SU-DHL-6 (cell line): ENCODE data around the gene GPR143.

Source experiments
- H2AFZ ChIP-seq: fragments of 200-600 bp; sonication (generic); 2 replicates; pipeline ENCODE4 v1.6.1; 2014; ENCODE audit warnings: low read depth, mild to moderate bottlenecking, moderate library complexity, mixed read lengths, antibody characterized with exemption, low read length; ENCODE audit not compliant: severe bottlenecking
- H3F3A ChIP-seq: fragments of 200-600 bp; shearing (Covaris generic); 2 replicates; pipeline ENCODE4 v1.6.0; 2016; ENCODE audit warnings: antibody characterized with exemption, mild to moderate bottlenecking; ENCODE audit not compliant: insufficient read depth
- H3K27ac ChIP-seq: fragments of 200-600 bp; sonication (generic); 2 replicates; pipeline ENCODE4 v1.5.1; 2016; ENCODE audit warnings: low read depth, mild to moderate bottlenecking, low read length, moderate library complexity, mixed read lengths
- H3K27me3 ChIP-seq: fragments of 200-600 bp; sonication (generic), shearing (Covaris generic); 2 replicates; pipeline ENCODE4 v1.6.0; 2014; ENCODE audit warnings: mild to moderate bottlenecking, low read length
- H3K36me3 ChIP-seq: fragments of 200-600 bp; sonication (generic); 2 replicates; pipeline ENCODE4 v1.6.1; 2014; ENCODE audit warnings: mild to moderate bottlenecking, low read length, mixed read lengths
- H3K4me2 ChIP-seq: fragments of 300-600, 200-600 bp; shearing (Covaris generic), sonication (generic); 2 replicates; pipeline ENCODE4 v1.6.0; 2014; ENCODE audit warnings: low read length, low read depth, mild to moderate bottlenecking; ENCODE audit not compliant: poor library complexity, severe bottlenecking
- H3K4me3 ChIP-seq: fragments of 200-600 bp; sonication (generic); 2 replicates; pipeline ENCODE4 v1.5.1; 2014; ENCODE audit warnings: antibody characterized with exemption, low read length, mild to moderate bottlenecking, mixed read lengths; ENCODE audit not compliant: insufficient read depth, poor library complexity, severe bottlenecking
- H3K79me2 ChIP-seq: fragments of 200-600 bp; sonication (generic); 2 replicates; pipeline ENCODE4 v1.6.1; 2014; ENCODE audit warnings: mild to moderate bottlenecking, low read length, moderate library complexity; ENCODE audit not compliant: insufficient read depth
- H3K9ac ChIP-seq: fragments of 200-600 bp; sonication (generic); 2 replicates; pipeline ENCODE4 v1.7.0; 2014; ENCODE audit warnings: mild to moderate bottlenecking, low read length
- H3K9me2 ChIP-seq: fragments of 200-600 bp; sonication (generic); replicated peaks from 2 replicates; pipeline ENCODE4 v1.6.1; 2014; ENCODE audit warnings: low read length; ENCODE audit not compliant: insufficient read depth
- H3K9me3 ChIP-seq: fragments of 200-600 bp; sonication (generic); 2 replicates; pipeline ENCODE4 v1.6.1; 2014; ENCODE audit warnings: low read length, mixed read lengths; ENCODE audit not compliant: insufficient read depth
- H4K20me1 ChIP-seq: fragments of 200-600 bp; sonication (generic); 2 replicates; pipeline ENCODE4 v1.6.1; 2014; ENCODE audit warnings: low read depth, mild to moderate bottlenecking, antibody characterized with exemption, low read length, moderate library complexity, mixed read lengths
- EZH2phosphoT487 ChIP-seq: fragments of 200-600 bp; sonication (generic), shearing (Covaris generic); conservative IDR thresholded peaks from 2 replicates; pipeline ENCODE4 v1.6.1; 2018; ENCODE audit warnings: mild to moderate bottlenecking, antibody characterized with exemption, low read length, moderate library complexity, mixed read lengths
- TF ChIP-seq, protein P1 (sequence below): fragments of 200-600 bp; sonication (generic); IDR thresholded peaks from one replicate; pipeline ENCODE4 v1.5.1; 2017; ENCODE audit warnings: antibody characterized with exemption, mild to moderate bottlenecking, low read length, moderate library complexity; ENCODE audit not compliant: insufficient read depth, poor library complexity, severe bottlenecking

GPR143 gene

DNA sequence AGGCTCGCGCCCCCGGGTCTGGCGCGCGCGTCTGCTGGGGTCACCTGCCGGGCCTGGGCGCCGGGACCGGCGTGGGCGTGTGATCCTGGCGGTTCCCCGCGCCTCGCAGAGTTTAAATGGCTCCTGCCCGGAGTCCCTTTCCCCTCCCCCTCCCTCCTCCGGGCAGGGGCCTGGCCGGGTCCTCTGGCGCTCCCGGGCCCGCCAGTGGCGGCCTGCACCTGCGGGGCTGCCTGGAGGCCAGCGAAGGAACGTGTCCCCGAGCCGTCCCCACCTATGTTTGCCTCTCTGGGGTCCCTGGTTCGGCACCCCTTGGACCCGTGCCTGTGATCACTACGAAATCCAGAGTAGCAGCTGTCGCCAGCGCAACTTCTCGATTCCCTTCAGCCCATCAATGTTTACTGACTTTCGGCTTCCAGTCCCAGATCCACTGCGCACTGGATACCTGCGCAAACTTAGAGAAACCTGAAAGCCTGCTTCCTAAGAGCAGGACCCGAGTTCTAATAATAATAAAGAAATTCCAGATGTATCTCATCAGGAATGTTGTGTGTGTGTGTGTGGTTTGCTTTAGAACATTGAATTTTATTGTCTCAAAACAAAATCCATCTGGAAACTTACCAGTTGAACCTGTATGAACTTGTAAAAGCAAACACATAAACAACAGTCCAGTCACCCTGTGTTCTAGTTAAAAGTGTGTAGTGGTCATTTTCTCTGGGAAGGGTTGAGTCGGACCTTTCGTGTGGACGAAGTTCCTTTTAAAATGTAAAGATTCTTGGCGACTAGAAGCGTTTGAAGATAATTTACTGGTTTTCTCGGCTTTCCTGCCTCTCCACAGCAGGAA, 21.4 kb upstream of the GPR143 start:
- peak overlapping the region; percentile 17 for H3K4me2 ChIP-seq
- H3F3A ChIP-seq: no peaks in the 10 kb centered on the region
- no peak overlapping the region for H3K9ac ChIP-seq

DNA sequence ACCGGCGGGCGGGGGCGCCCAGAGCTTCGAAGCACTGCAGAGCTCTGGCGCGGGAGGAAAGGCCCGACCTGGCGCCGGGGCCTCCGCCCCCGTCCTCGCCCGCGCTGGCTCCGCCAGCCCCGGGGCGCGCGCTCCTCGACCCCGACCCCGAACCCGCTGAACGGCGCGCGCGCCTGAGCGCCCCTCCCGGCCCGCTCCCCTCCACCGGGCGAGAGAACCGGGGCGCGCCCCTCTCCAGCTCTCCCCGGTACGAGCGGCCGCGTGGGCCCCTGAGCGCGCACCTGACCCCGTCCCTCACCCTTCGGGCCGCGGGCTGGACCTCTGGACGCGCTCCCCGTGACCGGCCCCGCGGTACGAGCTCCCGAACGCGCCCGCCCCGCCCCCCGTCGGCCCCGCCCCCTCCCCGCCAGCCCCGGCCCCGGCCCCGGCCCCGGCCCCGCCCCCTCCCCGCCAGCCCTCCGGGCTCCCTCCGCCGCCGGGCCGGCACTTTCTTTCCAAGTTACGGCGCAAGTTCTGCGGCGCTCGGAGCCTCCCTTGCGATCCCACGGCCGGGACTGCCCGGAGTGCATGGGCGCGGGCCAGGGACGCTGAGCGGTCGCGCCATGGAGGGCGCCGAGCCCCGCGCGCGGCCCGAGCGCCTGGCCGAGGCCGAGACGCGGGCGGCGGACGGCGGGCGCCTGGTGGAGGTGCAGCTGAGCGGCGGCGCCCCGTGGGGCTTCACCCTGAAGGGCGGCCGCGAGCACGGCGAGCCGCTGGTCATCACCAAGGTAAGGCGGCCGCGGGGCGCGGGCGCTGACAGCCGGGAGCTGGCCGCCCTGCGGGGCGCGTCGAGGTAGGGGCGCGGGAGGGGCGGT, 20.5 kb upstream of the GPR143 start, which contains the start of gene SHROOM2:
SHROOM2 (plus strand) TSS at position 486 of the 854 bp plus-strand sequence; CDS start at position 603, 117 bp downstream.
- H3K4me3 ChIP-seq: no peak within 1 kb of the TSS
- TF ChIP-seq EZH2phosphoT487: no peak
- H3K4me2 ChIP-seq: peak within 1 kb of the TSS; percentile 17
- H3K36me3 ChIP-seq: no peaks in the 10 kb centered on the region
- H3K79me2 ChIP-seq: no peaks in the 10 kb centered on the region
- H2AFZ ChIP-seq: no peak within 1 kb of the TSS
- no peak within 1 kb of the TSS for H3K9ac ChIP-seq
- no peaks in the 10 kb centered on the region for H4K20me1 ChIP-seq
- H3K27ac ChIP-seq: no peak within 1 kb of the TSS
- H3K27me3 ChIP-seq: no peaks in the 10 kb centered on the region
- no peaks in the 10 kb centered on the region for H3K9me2 ChIP-seq
- H3F3A ChIP-seq: no peaks in the 10 kb centered on the region
- no peaks in the 10 kb centered on the region for H3K9me3 ChIP-seq

More for the DNA sequence above, 21.4 kb upstream of the GPR143 start:
- Histone ChIP-seq H4K20me1 (no peaks in the 10 kb centered on the region), H2AFZ (no peak overlapping the region), H3K79me2 (no peaks in the 10 kb centered on the region), H3K9me3 (no peaks in the 10 kb centered on the region), H3K27me3 (no peaks in the 10 kb centered on the region), H3K9me2 (no peaks in the 10 kb centered on the region), H3K36me3 (no peaks in the 10 kb centered on the region), H3K27ac (no peak overlapping the region), H3K4me3 (no peak overlapping the region)
- TF ChIP-seq EZH2phosphoT487: no peak
- TF ChIP-seq, protein P1, sequence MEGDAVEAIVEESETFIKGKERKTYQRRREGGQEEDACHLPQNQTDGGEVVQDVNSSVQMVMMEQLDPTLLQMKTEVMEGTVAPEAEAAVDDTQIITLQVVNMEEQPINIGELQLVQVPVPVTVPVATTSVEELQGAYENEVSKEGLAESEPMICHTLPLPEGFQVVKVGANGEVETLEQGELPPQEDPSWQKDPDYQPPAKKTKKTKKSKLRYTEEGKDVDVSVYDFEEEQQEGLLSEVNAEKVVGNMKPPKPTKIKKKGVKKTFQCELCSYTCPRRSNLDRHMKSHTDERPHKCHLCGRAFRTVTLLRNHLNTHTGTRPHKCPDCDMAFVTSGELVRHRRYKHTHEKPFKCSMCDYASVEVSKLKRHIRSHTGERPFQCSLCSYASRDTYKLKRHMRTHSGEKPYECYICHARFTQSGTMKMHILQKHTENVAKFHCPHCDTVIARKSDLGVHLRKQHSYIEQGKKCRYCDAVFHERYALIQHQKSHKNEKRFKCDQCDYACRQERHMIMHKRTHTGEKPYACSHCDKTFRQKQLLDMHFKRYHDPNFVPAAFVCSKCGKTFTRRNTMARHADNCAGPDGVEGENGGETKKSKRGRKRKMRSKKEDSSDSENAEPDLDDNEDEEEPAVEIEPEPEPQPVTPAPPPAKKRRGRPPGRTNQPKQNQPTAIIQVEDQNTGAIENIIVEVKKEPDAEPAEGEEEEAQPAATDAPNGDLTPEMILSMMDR: no peak

DNA sequence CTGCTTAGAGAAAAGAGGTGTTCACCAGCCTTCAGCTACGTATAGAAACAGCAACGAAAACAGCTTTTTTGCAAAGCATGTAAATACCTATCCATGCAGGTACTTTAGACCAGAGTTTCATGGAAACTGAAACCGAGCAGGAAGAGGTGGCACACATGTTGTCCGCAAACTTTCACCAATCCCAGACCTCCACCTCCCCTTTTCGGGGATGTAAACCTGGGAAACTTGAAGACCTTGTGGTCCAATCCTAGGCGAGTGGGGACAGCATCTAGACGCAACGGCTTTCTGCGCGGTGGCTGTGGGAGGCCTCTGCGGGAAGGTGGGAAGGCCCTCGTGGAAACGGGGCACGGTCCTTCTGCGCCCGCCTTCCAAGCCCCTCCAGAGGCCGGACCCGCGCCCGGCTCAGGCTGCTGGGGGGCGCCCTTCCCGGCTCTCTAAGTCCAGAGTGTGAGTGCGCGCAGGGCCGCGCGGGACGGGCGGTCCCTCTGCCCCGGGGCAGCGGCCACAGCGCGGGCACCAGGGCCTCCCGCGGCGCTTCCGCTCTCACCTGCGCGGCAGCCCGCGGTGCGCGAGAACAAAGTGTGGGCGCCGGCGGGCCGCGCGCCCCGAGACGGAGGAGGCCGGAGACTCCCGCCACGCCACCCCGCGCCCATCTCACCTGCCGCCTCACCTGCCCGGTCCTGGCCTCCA, 19.8 kb upstream of the GPR143 start:
- Histone ChIP-seq H3K36me3 (no peaks in the 10 kb centered on the region), H3F3A (no peaks in the 10 kb centered on the region), H3K4me2 (no peak overlapping the region), H3K4me3 (no peak overlapping the region), H4K20me1 (no peaks in the 10 kb centered on the region), H3K9me3 (no peaks in the 10 kb centered on the region), H3K27ac (no peak overlapping the region), H3K9me2 (no peaks in the 10 kb centered on the region), H2AFZ (no peak overlapping the region), H3K27me3 (no peaks in the 10 kb centered on the region), H3K9ac (no peak overlapping the region), H3K79me2 (no peaks in the 10 kb centered on the region)
- TF ChIP-seq, protein P1: no peak
- TF ChIP-seq EZH2phosphoT487: no peak
